ENCODE measurements around the gene R3HCC1L.

GRCh38 chr10:98252464-98252863, 118.0 kb downstream of the R3HCC1L start:
- TF ChIP-seq CTCF (IDR thresholded peaks at IDR 0.05) (no peak), POLR2AphosphoS5 (IDR thresholded peaks at IDR 0.05) (no peak)
